Central memory CD8-positive, alpha-beta T cell (primary cell): ENCODE results near the gene RNF182.

Experiments used
- ATAC-seq: fragments of 150-1000 bp; cut with Tn5 transposase; replicated peaks from 2 replicates; pipeline ENCODE4 v1.10.0; 2022; ENCODE audit warnings: mild to moderate bottlenecking, moderate FRiP score, moderate number of reproducible peaks; ENCODE audit not compliant: poor library complexity, severe bottlenecking; ENCODE audit errors: extremely low read depth
- DNase-seq, 2 donors: peaks; one replicate each; pipeline ENCODE4 v3.0.0; 2021; ENCODE audit warnings: low spot score in 2 of 2
- H3K27ac Mint-ChIP-seq: one replicate; pipeline ENCODE4 v1.8.0; 2022; ENCODE audit warnings: low read depth, mild to moderate bottlenecking, moderate library complexity, mixed read lengths
- H3K27me3 Mint-ChIP-seq: one replicate; pipeline ENCODE4 v1.8.0; 2022; ENCODE audit warnings: mixed read lengths
- H3K36me3 Mint-ChIP-seq: one replicate; pipeline ENCODE4 v1.8.0; 2022; ENCODE audit warnings: mild to moderate bottlenecking, moderate library complexity, mixed read lengths; ENCODE audit not compliant: insufficient read depth
- H3K4me1 Mint-ChIP-seq: one replicate; pipeline ENCODE4 v1.8.0; 2022; ENCODE audit warnings: mixed read lengths
- H3K4me3 Mint-ChIP-seq: one replicate; pipeline ENCODE4 v1.8.0; 2022; ENCODE audit warnings: mild to moderate bottlenecking, moderate library complexity, mixed read lengths
- H3K9me3 Mint-ChIP-seq: one replicate; pipeline ENCODE4 v1.8.0; 2022; ENCODE audit warnings: mixed read lengths

Gene RNF182

GRCh38 chr6:13907614-13908215, 17.0 kb upstream of the RNF182 start:
- DNase-seq (no peak), ATAC-seq (no peak)
- Mint-ChIP-seq H3K4me3 (no peak overlapping the region), H3K9me3 (no peaks in the 10 kb centered on the region), H3K27me3 (peaks cover 40% of the 10 kb centered on the region), H3K4me1 (no peaks in the 10 kb centered on the region), H3K36me3 (peaks cover 1% of the 10 kb centered on the region), H3K27ac (no peak overlapping the region)

- H3K9me3 Mint-ChIP-seq: no peaks in the 10 kb centered on the region
- no peak overlapping the region for H3K4me3 Mint-ChIP-seq
- peaks cover 33% of the 10 kb centered on the region for H3K27me3 Mint-ChIP-seq
- peak in 1 of 2 donors; percentile 21 for DNase-seq
- ATAC-seq: peak; percentile 46
- no peak overlapping the region for H3K27ac Mint-ChIP-seq
- H3K4me1 Mint-ChIP-seq: no peaks in the 10 kb centered on the region
- no peaks in the 10 kb centered on the region for H3K36me3 Mint-ChIP-seq
These were observed 15.8 kb upstream of the RNF182 start for GRCh38 chr6:13908955-13909381.

- ATAC-seq (no peak), DNase-seq (no peak)
- Mint-ChIP-seq H3K36me3 (no peaks in the 10 kb centered on the region), H3K9me3 (no peaks in the 10 kb centered on the region), H3K4me3 (no peak overlapping the region), H3K4me1 (no peaks in the 10 kb centered on the region), H3K27me3 (peaks cover 29% of the 10 kb centered on the region), H3K27ac (no peak overlapping the region)
These were observed 14.3 kb upstream of the RNF182 start for GRCh38 chr6:13910443-13910842.

- no peak overlapping the region for H3K4me3 Mint-ChIP-seq
- H3K36me3 Mint-ChIP-seq: no peaks in the 10 kb centered on the region
- no peaks in the 10 kb centered on the region for H3K4me1 Mint-ChIP-seq
- DNase-seq: no peak
- no peak for ATAC-seq
- no peaks in the 10 kb centered on the region for H3K9me3 Mint-ChIP-seq
- H3K27ac Mint-ChIP-seq: no peak overlapping the region
- H3K27me3 Mint-ChIP-seq: peaks cover 34% of the 10 kb centered on the region
These were observed 13.4 kb upstream of the RNF182 start for GRCh38 chr6:13911337-13911736.

GRCh38 chr6:13913226-13914001, 11.3 kb upstream of the RNF182 start:
- H3K27me3 Mint-ChIP-seq: peaks cover 47% of the 10 kb centered on the region
- H3K36me3 Mint-ChIP-seq: no peaks in the 10 kb centered on the region
- DNase-seq (no peak), ATAC-seq (no peak)
- H3K4me3 Mint-ChIP-seq: no peak overlapping the region
- no peak overlapping the region for H3K27ac Mint-ChIP-seq
- no peaks in the 10 kb centered on the region for H3K9me3 Mint-ChIP-seq
- no peaks in the 10 kb centered on the region for H3K4me1 Mint-ChIP-seq

- no peak overlapping the region for H3K4me3 Mint-ChIP-seq
- H3K9me3 Mint-ChIP-seq: no peaks in the 10 kb centered on the region
- no peaks in the 10 kb centered on the region for H3K4me1 Mint-ChIP-seq
These were observed 10.4 kb upstream of the RNF182 start for GRCh38 chr6:13914351-13914750.

GRCh38 chr6:13915561-13916229, 9.1 kb upstream of the RNF182 start:
- no peak for ATAC-seq

More at GRCh38 chr6:13914351-13914750, 10.4 kb upstream of the RNF182 start:
- peaks cover 51% of the 10 kb centered on the region for H3K27me3 Mint-ChIP-seq
- H3K27ac Mint-ChIP-seq: no peak overlapping the region
- ATAC-seq: no peak
- no peaks in the 10 kb centered on the region for H3K36me3 Mint-ChIP-seq
- DNase-seq: no peak

GRCh38 chr6:13916230-13916944, 8.4 kb upstream of the RNF182 start:
- no peak for DNase-seq
- Mint-ChIP-seq H3K9me3 (no peaks in the 10 kb centered on the region), H3K27me3 (peaks cover 51% of the 10 kb centered on the region), H3K4me3 (no peak overlapping the region), H3K27ac (no peak overlapping the region), H3K4me1 (no peaks in the 10 kb centered on the region), H3K36me3 (no peaks in the 10 kb centered on the region)
- no peak for ATAC-seq

More at GRCh38 chr6:13915561-13916229, 9.1 kb upstream of the RNF182 start:
- no peaks in the 10 kb centered on the region for H3K9me3 Mint-ChIP-seq
- no peaks in the 10 kb centered on the region for H3K4me1 Mint-ChIP-seq
- H3K27me3 Mint-ChIP-seq: peaks cover 51% of the 10 kb centered on the region
- H3K36me3 Mint-ChIP-seq: no peaks in the 10 kb centered on the region
- DNase-seq: no peak
- no peak overlapping the region for H3K4me3 Mint-ChIP-seq
- no peak overlapping the region for H3K27ac Mint-ChIP-seq

- Mint-ChIP-seq H3K27ac (no peak overlapping the region), H3K36me3 (no peaks in the 10 kb centered on the region), H3K4me1 (no peaks in the 10 kb centered on the region), H3K27me3 (peaks cover 51% of the 10 kb centered on the region), H3K4me3 (no peak overlapping the region), H3K9me3 (no peaks in the 10 kb centered on the region)
- no peak for DNase-seq
- no peak for ATAC-seq
These were observed 7.6 kb upstream of the RNF182 start for GRCh38 chr6:13917141-13917540.

GRCh38 chr6:13918686-13919250, 6.0 kb upstream of the RNF182 start:
- no peak overlapping the region for H3K4me3 Mint-ChIP-seq
- H3K36me3 Mint-ChIP-seq: no peaks in the 10 kb centered on the region
- DNase-seq (no peak), ATAC-seq (no peak)
- H3K4me1 Mint-ChIP-seq: no peaks in the 10 kb centered on the region
- no peaks in the 10 kb centered on the region for H3K9me3 Mint-ChIP-seq
- H3K27ac Mint-ChIP-seq: no peak overlapping the region
- H3K27me3 Mint-ChIP-seq: peaks cover 55% of the 10 kb centered on the region

GRCh38 chr6:13919861-13920260, 4.9 kb upstream of the RNF182 start:
- peaks cover 9% of the 10 kb centered on the region for H3K4me1 Mint-ChIP-seq
- no peak overlapping the region for H3K27ac Mint-ChIP-seq
- DNase-seq: no peak
- H3K9me3 Mint-ChIP-seq: no peaks in the 10 kb centered on the region
- H3K36me3 Mint-ChIP-seq: peaks cover 3% of the 10 kb centered on the region
- H3K4me3 Mint-ChIP-seq: no peak overlapping the region
- ATAC-seq: no peak
- peaks cover 60% of the 10 kb centered on the region for H3K27me3 Mint-ChIP-seq

GRCh38 chr6:13920552-13920951, 4.2 kb upstream of the RNF182 start:
- ATAC-seq (no peak), DNase-seq (no peak)
- Mint-ChIP-seq H3K27ac (no peak overlapping the region), H3K4me1 (peaks cover 13% of the 10 kb centered on the region), H3K9me3 (no peaks in the 10 kb centered on the region), H3K36me3 (peaks cover 3% of the 10 kb centered on the region), H3K4me3 (no peak overlapping the region), H3K27me3 (peaks cover 62% of the 10 kb centered on the region)
